ENCODE measurements around the gene DYNC1H1.
A peak's percentile ranks its signal among the peaks of the same experiment; 100 is the strongest.

The DYNC1H1 gene

DNA sequence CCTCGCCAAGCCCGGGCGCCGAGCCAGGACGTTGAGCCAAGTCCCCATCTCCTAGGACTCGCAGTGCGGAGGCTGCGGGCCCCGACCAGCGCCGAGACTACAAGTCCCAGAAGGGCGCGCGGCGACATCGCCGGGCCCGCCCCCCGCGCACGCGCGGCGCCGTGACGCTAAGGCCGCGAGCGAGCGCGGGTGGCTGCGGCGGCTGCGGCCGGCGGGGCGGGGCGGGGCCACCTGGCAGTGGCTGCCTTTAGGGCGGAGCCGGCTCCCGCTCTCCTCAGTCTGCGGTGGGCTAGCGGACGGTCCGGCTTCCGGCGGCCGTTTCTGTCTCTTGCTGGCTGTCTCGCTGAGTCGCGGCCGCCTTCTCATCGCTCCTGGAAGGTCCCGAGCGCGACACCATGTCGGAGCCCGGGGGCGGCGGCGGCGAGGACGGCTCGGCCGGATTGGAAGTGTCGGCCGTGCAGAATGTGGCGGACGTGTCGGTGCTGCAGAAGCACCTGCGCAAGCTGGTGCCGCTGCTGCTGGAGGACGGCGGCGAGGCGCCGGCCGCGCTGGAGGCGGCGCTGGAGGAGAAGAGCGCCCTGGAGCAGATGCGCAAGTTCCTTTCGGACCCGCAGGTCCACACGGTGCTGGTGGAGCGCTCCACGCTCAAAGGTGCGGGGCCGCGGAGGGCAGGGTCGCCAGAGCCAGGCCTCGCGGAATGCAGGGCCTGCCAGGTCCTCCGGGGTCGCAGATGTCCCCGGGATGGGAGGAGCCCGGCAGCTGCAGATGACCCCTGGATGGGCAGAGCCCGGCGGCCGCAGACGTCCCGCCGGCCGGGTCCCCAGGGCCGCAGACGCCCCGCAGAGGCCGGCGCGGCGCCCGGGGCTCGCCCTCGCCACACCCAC lies at the start of gene DYNC1H1:
TSS of gene DYNC1H1 (plus strand) at position 277 of the 884 bp plus-strand sequence. CDS start at position 396, 119 bp downstream.
- peak; percentile 91 for DNase-seq

DNA sequence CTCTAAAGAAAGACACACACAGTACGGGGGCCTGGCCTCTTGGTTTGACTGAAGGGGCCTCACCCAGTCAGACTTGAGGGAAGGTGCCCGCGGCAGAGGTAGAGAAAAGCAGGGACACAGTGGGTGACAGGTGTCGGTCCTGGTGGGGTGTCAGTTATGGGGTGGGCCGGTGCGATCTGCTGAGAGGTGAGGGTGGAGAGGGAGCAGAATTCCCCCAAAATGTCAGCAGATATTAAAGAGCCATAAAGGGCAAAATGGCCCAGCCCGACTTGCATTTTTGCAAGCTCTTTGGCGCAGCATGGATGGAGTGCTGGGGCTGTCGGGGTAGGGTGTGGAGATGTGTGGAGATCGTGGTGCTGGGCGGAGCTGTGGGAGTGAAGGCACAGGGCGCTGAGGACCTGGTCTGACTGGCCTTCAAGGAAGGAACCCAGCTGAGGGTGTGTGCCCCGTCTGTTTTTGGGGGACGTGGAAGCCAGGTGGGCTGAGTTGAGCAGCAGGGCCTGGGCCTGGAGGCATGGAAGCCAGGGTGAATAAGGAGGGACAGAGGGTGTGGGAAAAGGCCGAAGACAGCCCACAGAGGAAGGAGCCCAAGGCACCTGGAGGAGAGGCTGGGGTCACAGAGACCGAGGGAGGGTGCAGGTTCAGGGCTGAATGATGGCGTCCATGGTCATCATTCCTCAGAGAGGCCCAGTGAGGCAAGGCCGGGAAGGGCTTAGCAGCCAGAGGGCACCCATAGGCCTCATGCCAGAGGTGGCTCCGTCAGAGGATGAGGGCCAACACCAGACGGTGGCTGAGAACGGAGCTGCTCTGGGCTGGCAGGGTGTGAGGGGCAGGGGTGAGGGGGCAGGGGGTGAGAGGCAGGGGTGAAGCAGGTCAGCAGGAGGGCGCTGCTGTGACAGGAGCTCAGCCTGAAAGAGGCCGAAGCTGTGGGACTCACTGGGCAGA lies 48.2 kb upstream of the DYNC1H1 start:
- DNase-seq, result no peak

DNA sequence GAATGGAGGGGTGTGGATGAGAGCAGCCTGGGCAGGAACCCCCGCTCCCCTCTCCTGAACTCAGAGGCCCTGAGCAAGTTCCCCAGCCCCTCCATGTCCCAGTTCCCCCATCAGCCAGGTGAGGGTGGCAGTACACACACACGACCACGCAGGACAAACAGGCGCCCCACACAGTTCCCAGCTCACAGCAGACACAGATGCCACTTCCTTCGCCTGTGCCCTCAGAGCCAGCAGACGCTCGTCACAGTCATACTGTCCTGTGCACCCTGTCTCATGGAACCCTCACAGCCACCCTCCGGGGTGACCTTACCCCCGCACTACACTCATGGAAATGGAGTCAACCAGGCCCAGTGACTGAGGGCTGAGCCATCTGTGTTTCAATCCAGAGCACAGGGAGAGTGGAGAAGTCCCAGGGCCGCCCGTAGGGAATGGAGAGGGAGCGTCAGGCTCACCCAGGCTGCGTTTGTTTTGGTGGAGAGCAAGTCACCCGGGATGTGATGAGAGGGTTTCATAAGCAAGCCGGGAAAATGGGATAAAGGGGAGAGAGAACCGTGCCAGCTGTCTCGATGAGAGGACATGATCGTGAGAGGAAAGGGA lies 47.5 kb upstream of the DYNC1H1 start:
- DNase-seq, result no peak

DNA sequence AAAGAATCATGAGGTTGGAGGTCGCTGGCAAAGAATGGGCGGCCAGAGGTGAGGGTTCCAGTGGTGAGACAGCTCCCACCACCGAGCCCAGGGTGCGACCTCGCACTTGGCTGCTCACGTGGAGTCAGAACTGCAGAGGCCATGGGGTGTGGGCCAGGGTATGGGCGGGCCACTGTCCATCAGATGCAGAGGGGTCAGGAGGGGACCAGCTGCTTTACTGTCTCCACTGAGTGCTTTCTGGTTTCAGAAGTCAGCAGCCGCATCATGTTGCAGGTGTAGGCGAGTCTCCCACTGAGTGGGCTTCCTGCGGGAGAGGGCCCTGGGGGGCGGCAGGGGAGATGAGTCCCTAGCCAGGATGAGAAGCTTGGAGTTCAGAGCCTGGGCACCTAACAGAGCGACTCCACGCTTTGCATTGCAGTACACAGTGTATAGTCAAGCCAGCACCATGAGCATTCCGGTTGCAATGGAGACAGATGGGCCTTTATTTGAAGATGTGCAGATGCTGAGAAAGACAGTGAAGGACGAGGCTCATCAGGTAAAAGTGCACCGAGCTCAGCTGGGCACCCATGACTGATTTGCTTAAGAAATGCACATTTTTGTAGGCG lies 46.9 kb upstream of the DYNC1H1 start:
- no peak for DNase-seq

DNA sequence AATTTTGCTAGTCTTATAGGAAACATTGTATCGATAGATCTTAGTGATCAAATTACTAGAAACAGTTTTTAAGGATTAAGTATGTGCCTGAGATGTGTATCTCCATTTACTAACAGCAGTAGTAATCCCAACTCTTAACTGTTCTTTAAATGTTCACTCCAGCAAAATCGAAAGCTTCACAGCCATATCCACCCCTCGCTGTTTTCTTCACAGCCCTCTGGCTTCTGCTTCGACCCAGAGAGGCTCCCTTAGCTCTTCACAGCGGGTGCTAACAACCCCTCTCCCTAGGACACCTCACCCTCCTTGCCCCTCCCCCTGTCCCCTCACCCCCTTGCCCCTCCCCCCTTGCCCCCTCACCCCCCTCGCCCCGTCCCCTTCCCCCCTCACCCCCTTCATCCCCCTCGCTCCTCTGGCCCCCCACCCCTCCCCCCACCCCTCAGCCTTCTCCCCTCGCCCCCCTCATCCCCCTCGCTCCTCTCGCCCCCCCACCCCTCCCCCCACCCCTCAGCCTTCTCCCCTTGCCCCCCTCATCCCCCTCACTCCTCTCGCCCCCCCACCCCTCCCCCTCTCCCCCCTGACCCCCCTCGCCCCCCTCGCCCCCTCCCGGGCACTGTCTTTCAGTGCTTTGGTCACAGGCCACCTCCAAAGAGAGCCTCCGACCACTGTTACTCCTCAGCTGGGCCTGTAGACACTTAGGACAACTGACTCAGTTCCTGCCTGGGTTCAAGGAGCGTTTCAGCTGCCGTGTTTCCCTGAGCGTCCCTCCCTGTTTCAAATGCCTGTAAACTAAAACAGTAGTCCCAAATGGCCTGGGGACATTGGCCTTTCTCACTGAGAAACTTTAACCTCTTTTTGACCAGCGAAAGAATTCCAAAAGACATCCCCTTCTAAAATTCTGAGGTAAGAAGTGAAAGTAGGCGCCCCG lies 46.0 kb upstream of the DYNC1H1 start:
- DNase-seq, result no peak

DNA sequence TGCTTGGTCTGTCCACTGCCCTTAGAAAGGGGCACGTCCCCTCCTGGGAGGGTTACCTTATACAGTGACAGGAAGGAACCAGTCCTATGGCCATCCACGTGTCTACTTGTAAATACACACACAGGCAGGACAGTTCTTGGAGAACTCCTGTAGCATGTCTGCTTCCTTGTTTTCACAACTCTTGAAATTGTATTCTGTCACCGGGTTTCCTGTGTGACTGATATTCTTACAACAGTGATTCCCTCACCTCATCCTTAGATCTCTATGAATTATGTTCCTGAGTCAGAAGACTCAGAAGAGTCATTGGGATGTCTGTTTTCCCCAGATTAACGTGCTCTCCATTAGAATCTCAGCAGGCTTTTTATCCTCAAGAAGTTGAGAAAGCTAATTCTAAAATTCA lies 44.1 kb upstream of the DYNC1H1 start:
- no peak for DNase-seq

- no peak for DNase-seq
Measured at GRCh38 chr14:101922866-101923265, 41.5 kb upstream of the DYNC1H1 start.

DNA sequence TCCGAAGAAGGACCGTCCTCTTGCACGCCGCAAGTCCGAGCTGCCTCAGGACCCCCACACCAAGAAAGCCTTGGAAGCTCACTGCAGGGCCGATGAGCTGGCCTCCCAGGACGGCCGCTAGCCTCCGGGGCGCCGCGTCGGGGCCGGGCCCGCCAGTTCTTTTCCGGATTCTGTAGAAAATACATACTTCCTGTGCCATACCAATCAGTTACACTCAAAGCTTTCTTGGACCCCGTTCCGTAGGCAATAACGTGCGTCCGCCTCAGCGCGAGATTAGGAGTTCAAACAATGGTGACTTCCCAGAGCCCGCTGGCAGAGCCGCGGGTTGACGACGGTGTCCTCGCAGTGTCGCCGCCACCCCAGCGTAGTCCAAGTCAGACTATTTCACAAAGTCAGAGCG lies 39.2 kb upstream of the DYNC1H1 start:
- DNase-seq, result no peak

GRCh38 chr14:101926085-101926484 lies 38.3 kb upstream of the DYNC1H1 start:
- DNase-seq, result no peak

GRCh38 chr14:101926620-101927019 lies 37.8 kb upstream of the DYNC1H1 start:
- DNase-seq, result no peak

GRCh38 chr14:101927859-101928258 lies 36.5 kb upstream of the DYNC1H1 start:
- DNase-seq, result no peak

- DNase-seq, result no peak
Measured at GRCh38 chr14:101928415-101928841, 35.9 kb upstream of the DYNC1H1 start.

DNA sequence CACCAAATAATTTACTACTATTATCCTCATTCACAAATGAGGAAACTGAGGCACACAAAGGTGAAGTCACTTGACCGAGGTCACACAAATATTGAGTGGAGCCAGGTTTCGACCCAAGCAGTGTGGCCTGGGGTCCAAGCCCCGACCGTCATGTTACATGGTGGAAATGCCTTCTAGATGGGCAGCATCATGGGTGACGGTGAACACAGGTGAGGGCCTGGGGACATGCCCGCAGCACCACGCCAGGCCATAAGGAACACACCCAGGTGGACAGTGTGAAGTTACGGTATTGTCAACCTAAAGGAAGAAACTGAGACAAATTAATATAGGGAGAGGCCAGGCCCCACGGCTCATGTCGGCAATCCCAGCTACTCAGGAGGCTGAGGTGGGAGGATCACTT lies 35.3 kb upstream of the DYNC1H1 start:
- DNase-seq, result no peak

- no peak for DNase-seq
Measured at GRCh38 chr14:101929946-101930345, 34.4 kb upstream of the DYNC1H1 start.

GRCh38 chr14:101932673-101933072 lies 31.7 kb upstream of the DYNC1H1 start:
- DNase-seq, result no peak

- DNase-seq, result no peak
Measured at GRCh38 chr14:101933209-101933608, 31.2 kb upstream of the DYNC1H1 start.

DNA sequence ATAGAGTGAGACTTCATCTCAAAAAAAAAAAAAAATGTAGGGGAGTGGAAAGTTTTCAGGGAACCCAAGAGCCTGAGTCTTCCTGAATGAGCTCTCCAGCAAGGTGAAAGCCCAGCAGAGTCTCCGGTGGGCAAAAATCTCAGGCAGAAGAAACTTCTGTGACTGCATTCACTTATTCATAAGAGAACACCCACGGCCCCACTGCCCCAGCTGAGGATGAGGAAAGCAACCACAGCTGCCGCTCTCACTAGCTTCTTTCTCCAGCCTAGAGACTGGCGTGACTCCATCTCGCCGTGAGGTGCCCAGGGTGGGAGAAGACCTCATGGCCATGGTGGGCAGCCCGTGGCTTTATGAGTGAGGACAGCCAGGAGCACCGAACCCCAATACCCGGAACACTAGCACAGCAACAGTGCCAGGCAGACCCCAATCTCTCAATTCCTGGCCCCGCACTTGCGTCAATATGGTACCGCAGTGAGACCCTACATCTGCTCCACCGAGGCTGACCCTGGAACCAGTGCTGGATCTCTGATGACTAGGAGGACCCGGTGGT lies 29.7 kb upstream of the DYNC1H1 start:
- DNase-seq, result no peak

DNA sequence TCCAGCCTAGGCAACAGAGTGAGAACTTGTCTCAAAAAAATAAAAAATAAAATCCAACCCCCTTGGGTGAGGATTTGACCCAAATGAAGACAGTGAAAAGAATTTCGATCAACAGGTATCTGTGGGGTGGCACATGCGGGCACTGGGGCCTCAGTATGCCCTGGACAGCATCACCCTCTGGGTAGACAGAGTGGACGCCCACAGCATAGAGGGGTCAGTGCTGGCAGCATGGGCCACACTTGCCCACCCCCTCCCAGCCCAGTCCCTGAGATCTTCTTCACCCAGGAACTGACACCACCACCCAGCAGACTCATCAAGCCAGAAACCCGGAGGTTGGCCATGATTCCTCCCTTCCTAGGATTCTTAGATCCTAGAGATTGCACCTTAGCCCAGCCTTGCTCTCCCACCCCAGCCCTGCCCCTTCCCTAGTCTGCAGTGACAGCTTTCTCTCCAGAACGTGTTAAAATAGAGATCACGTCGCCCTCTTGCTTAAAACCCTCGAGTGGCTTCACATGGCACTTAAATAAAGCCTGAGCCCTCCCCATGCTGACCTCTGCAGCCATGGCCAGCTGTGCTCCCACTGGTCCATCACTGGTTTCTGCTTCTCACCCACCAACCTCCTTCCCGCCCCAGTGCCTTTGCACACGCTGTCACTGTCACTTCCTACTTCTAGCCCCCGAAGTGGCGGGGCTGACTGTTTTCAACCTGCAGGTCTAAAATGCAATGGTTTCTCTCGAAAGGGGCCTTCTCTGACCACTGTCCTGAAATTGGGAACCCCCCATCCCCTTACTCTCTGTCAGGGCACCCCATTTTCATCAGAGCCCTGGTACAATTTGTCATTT lies 26.2 kb upstream of the DYNC1H1 start:
- no peak for DNase-seq

DNA sequence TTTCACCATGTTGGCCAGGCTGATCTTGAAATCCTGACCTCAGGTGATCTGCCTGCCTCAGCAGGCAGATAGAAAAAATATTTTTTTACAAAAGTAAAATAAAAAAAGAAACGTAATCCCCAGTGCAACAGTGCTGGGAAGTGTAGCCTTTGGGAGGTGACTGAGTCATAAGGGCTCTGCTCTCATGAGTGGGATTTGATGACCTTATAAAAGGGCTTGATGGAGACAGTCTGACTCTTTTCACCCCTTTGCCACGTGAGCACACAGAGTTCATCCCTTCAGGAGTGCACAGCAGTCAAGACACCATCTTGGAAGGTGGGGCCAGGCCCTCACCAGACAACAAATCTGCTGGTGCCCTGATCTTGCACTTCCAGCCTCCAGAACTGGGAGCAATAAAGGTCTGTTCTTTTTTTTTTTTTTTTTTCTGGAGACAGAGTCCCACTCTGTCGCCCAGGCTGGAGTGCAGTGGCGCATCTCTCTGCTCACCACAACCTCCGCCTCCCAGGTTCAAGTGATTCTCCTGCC lies 24.7 kb upstream of the DYNC1H1 start:
- no peak for DNase-seq

DNA sequence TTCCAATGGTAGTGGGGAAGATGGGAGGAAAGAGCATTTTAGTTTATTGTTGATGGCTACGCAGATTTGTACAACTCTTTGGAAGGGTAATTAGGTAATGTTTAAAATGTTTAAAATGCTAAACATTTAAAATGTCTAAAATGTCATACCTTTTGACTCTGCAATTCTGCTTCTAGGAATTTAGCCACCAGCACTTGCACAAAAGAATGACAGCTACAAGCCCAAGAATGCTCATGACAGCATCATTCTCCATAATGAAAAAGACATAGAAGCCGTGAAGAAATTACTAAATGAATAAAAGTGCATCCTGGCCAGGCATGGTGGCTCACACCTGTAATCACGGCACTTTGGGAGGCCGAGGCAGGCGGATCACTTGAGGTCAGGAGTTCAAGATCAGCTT lies 19.9 kb upstream of the DYNC1H1 start:
- no peak for DNase-seq
